HG02884 (cell line): ENCODE data around the gene MAGT1.
"Not testable (repeated sequence)": the region's sequence is repeated elsewhere in the genome, so short reads cannot be mapped to it uniquely, and the experiment has no call there.

Source experiments
- ATAC-seq: cut with Tn5 transposase; IDR thresholded peaks from one replicate; pipeline ENCODE4 v1.9.1; 2021; ENCODE audit warnings: mild to moderate bottlenecking, moderate library complexity; ENCODE audit not compliant: unreplicated experiment

Gene MAGT1

GRCh38 chrX:77894921-77895886, at the start of gene MAGT1:
Gene MAGT1 (minus strand): TSS chrX:77895435. CDS start chrX:77895410, 25 bp downstream.
- ATAC-seq, result peak; percentile 86

DNA sequence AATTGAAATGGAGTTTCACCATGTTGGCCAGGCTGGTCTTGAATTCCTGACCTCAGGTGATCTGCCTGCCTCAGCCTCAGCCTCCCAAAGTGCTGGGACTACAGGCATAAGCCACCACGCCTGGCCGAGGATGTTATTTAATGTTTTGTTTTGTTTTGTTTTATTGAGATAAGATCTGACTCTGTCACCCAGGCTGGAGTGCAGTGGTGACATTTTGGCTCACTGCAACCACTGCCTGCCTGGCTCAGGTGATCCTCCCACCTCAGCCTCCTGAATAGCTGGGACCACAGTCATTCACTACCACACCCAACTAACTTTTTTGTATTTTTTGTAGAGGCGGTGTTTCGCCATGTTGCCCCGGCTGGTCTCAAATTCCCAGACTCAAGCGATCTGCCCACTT, 49.8 kb upstream of the MAGT1 start:
- not testable (repeated sequence) for ATAC-seq

- no peak for ATAC-seq
Measured at GRCh38 chrX:77938083-77938680, 42.9 kb upstream of the MAGT1 start.

DNA sequence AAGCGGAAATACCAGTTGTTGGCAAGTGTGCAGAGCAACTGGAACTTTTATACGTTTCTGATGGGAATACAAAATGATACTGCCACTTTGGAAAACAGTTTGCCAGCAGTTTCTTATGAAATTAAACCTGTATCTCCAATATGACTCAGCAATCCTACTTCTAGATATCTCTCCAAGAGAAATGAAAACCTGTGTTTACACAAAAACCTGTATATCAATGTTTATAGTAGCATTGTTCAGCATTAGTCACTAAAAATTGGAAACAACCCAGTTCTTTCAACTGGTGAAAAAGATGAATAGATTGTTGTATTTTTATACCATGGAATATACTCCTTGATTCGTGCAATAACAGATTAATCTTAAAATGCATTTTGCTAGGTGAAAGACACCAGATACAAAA, 42.1 kb upstream of the MAGT1 start:
- no peak for ATAC-seq

GRCh38 chrX:77936299-77936698, 41.1 kb upstream of the MAGT1 start:
- no peak for ATAC-seq

GRCh38 chrX:77935886-77936285, 40.7 kb upstream of the MAGT1 start:
- ATAC-seq, result no peak

DNA sequence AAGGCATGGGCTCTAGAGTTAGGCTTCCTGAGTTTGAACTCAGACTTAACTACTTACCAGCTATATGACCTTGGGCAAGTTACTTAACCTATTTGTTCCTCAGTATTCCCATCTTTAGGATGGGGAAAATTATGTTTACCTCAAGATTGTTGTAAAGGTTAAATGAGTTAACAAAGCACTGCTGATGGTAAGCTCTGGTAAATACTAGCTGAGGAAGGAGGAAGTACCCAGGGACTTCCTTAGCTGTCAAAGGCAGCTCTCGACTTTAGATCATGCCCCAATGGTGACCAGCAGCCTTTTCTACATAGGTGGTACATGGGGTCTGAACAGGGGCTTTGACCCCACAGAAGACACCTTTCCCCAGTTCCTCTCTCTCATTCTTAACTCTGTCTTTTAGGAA, 35.3 kb upstream of the MAGT1 start:
- ATAC-seq, result no peak

GRCh38 chrX:77925764-77926163, 30.5 kb upstream of the MAGT1 start:
- ATAC-seq, result no peak

- ATAC-seq, result no peak
Measured at GRCh38 chrX:77924320-77924859, 29.2 kb upstream of the MAGT1 start.

- no peak for ATAC-seq
Measured at GRCh38 chrX:77922787-77923186, 27.6 kb upstream of the MAGT1 start.

DNA sequence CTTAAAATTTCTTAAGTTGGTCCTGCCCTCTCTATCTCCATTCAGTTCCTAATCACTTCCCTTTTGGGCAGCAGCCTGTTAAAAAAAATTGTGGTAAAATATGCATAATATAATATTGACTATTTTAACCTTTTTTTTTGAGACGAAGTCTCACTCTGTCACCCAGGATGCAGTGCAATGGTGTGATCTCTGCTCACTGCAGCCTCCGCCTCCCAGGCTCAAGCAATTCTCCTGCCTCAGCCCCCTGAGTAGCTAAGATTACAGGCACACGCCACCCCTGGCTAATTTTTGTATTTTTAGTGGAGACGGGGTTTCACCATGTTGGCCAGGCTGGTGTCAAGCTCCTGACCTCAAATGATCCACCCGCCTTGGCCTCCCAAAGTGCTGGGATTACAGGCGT, 24.1 kb upstream of the MAGT1 start:
- not testable (repeated sequence) for ATAC-seq

DNA sequence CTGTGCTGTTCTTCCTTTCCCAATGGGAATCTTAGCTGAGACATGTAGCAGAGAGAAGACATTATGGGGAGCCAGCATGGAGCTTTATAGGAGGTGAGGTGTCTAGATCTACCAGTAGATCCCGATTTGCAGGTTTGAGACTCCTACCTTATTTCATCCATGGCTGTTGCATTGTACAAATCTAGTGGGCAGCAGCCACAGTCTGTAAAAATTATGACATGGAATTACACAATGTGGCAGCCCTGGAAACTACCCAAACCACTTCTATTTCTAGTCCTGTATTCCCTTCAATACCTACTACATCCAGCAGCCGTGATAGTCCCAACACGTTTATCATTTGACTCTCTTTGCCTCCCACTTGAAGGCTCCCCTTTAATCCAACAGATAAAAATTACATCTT, 23.3 kb upstream of the MAGT1 start:
- no peak for ATAC-seq

- ATAC-seq, result peak; percentile 61
Measured at GRCh38 chrX:77917294-77917933, 22.2 kb upstream of the MAGT1 start.

- peak; percentile 95 for ATAC-seq
Measured at GRCh38 chrX:77910108-77910840, 15.0 kb upstream of the MAGT1 start, which contains the start of gene ATP7A. Gene ATP7A (plus strand): TSS chrX:77910693. CDS start chrX:77971642, 60,949 bp downstream.

- ATAC-seq, result no peak
Measured at GRCh38 chrX:77901506-77901905, 6.3 kb upstream of the MAGT1 start.

DNA sequence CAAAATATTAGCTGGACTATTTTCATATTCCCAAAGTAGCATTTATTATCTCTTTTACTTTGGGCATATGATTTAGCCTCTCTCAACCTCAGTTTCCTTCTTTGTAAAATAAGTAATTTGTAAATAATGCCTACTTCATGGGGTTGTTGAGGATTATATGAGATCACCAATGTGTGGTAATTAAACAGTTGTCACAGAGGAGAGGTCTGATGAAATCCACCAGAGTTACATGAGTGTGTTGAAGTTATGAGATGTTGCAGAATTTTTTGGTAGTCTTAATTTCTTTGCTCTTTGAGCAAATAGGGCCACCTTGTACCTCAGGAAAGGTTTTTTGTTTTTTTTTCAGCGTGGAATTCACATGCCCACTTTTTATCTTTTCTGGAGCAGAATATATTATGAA, 5.5 kb upstream of the MAGT1 start:
- no peak for ATAC-seq

GRCh38 chrX:77899081-77899828, 4.0 kb upstream of the MAGT1 start, which contains the start of gene COX7B:
Gene COX7B (plus strand): TSS chrX:77899468. CDS start chrX:77899554, 86 bp downstream.
- peak; percentile 45 for ATAC-seq

DNA sequence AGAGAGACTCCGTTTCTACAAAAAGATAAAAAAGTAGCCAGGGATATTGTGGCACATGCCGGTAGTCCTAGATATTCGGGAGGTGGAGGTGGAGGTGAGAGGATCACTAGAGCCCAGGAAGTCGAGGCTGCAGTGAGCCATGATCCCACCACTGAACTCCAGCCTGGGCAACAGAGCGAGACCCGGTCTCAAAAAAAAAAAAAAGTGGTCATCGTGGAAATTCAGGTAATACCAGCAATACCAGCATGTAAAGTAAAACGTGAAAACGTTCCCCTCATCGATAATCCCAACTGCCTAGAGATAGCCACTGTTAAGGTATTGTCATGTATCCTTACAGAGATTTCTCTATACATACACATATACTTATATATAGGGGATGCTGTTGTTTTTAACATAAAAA, 1.5 kb downstream of the MAGT1 start:
- ATAC-seq, result no peak

GRCh38 chrX:77892887-77893286, 2.3 kb downstream of the MAGT1 start:
- no peak for ATAC-seq

DNA sequence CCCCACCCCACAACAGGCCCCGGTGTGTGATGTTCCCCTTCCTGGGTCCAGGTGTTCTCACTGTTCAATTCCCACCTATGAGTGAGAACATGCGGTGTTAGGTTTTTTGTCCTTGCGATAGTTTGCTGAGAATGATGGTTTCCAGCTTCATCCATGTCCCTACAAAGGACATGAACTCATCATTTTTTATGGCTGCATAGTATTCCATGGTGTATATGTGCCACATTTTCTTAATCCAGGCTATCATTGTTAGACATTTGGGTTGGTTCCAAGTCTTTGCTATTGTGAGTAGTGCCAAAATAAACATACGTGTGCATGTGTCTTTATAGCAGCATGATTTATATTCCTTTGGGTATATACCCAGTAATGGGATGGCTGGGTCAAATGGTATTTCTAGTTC, 13.8 kb downstream of the MAGT1 start:
- ATAC-seq, result not testable (repeated sequence)
